IMR-90 (cell line): ENCODE data around the gene BTNL2. TPM values are rescaled to one million over a fixed set of nuclear protein-coding genes. Genes with fewer than 3 reads are reported as not detected.

Source experiments
- ATAC-seq: fragments of 200-7000 bp; cut with Tn5 transposase; 2 replicates; pipeline ENCODE4 v1.9.1; 2020; ENCODE audit warnings: low read depth, mild to moderate bottlenecking, moderate library complexity
- BruUV-seq: library from RNA; stranded (reverse); fragments of 400-500 nt; replicated peaks from 2 replicates; lab custom pipeline; 2021; lab: Mats Ljungman, UMichigan
- CTCF ChIA-PET: fragments of 300-600 bp; formaldehyde crosslinking; extraction: SDS; loops from one replicate; lab custom pipeline; 2021; ENCODE audit warnings: antibody characterized with exemption; lab: Yijun Ruan, JAX
- POLR2A ChIA-PET: fragments of 300-600 bp; sonication (Branson Sonifier 250); formaldehyde crosslinking; loops from one replicate; lab custom pipeline; 2022; ENCODE audit warnings: antibody characterized with exemption; ENCODE audit not compliant: unreplicated experiment; lab: Charles Lee
- DNase-seq: peaks from one replicate; pipeline ENCODE4 v3.0.0; 2013
- H2AFZ ChIP-seq: replicated peaks from 2 replicates; pipeline ENCODE3; 2013; ENCODE audit warnings: low read length, mild to moderate bottlenecking; ENCODE audit not compliant: poor library complexity
- H2AK5ac ChIP-seq: 2 replicates; pipeline ENCODE4 v1.6.1; 2013; ENCODE audit warnings: low read depth, low read length, inconsistent platforms
- H2AK9ac ChIP-seq: replicated peaks from 2 replicates; pipeline ENCODE3; 2013; ENCODE audit warnings: mild to moderate bottlenecking, low read depth, low read length, moderate library complexity; ENCODE audit not compliant: poor library complexity
- H2BK120ac ChIP-seq: 2 replicates; pipeline ENCODE4 v1.6.1; 2013; ENCODE audit warnings: low read depth, low read length, inconsistent platforms
- H2BK15ac ChIP-seq: 3 replicates; pipeline ENCODE4 v1.6.1; 2013; ENCODE audit warnings: low read depth, low read length, inconsistent platforms
- H2BK20ac ChIP-seq: 2 replicates; pipeline ENCODE4 v1.6.1; 2013; ENCODE audit warnings: low read depth, mild to moderate bottlenecking, inconsistent platforms, low read length, moderate library complexity
- H2BK5ac ChIP-seq: 2 replicates; pipeline ENCODE4 v1.6.1; 2013; ENCODE audit warnings: mild to moderate bottlenecking, low read depth, low read length, inconsistent platforms; ENCODE audit not compliant: poor library complexity, severe bottlenecking
- H3K14ac ChIP-seq: replicated peaks from 2 replicates; pipeline ENCODE4 v1.6.1; 2013; ENCODE audit warnings: low read depth, low read length, inconsistent platforms
- H3K18ac ChIP-seq: 2 replicates; pipeline ENCODE4 v1.6.1; 2013; ENCODE audit warnings: low read depth, low read length, control low read depth
- H3K23ac ChIP-seq: 2 replicates; pipeline ENCODE4 v1.6.1; 2013; ENCODE audit warnings: low read depth, low read length, inconsistent platforms
- H3K27ac ChIP-seq: 2 replicates; pipeline ENCODE4 v1.5.1; 2013; ENCODE audit warnings: mild to moderate bottlenecking, control low read depth, low read length; ENCODE audit not compliant: insufficient read depth
- H3K27me3 ChIP-seq: 2 replicates; pipeline ENCODE4 v1.6.1; 2013; ENCODE audit warnings: low read length; ENCODE audit not compliant: control insufficient read depth, insufficient read depth
- H3K36me3 ChIP-seq: 2 replicates; pipeline ENCODE4 v1.6.1; 2013; ENCODE audit warnings: low read length, mixed read lengths; ENCODE audit not compliant: control insufficient read depth, insufficient read depth
- H3K4ac ChIP-seq: 2 replicates; pipeline ENCODE4 v1.6.1; 2013; ENCODE audit warnings: low read depth, low read length, inconsistent platforms
- H3K4me1 ChIP-seq: 2 replicates; pipeline ENCODE4 v1.6.1; 2013; ENCODE audit warnings: low read length, mixed read lengths; ENCODE audit not compliant: control insufficient read depth, insufficient read depth
- H3K4me2 ChIP-seq: 2 replicates; pipeline ENCODE4 v1.6.1; 2013; ENCODE audit warnings: low read depth, mild to moderate bottlenecking, control low read depth, low read length, moderate library complexity
- H3K4me3 ChIP-seq: 2 replicates; pipeline ENCODE4 v1.5.1; 2013; ENCODE audit warnings: low read depth, mild to moderate bottlenecking, control low read depth, low read length, moderate library complexity; ENCODE audit not compliant: insufficient read depth
- H3K56ac ChIP-seq: 2 replicates; pipeline ENCODE4 v1.6.1; 2013; ENCODE audit warnings: low read length, inconsistent platforms; ENCODE audit not compliant: insufficient read depth; ENCODE audit errors: extremely low read depth
- H3K79me1 ChIP-seq, 2 experiments: 2 replicates each; pipeline ENCODE4 v1.6.1; 2013; ENCODE audit warnings: low read length in 2 of 2, inconsistent platforms in 1 of 2, low read depth in 1 of 2
- H3K9ac ChIP-seq: 2 replicates; pipeline ENCODE4 v1.6.1; 2013; ENCODE audit warnings: low read depth, low read length, control low read depth
- H3K9me1 ChIP-seq: 2 replicates; pipeline ENCODE4 v1.6.1; 2013; ENCODE audit warnings: low read length, inconsistent platforms; ENCODE audit not compliant: insufficient read depth
- H3K9me3 ChIP-seq: 2 replicates; pipeline ENCODE4 v1.6.1; 2013; ENCODE audit warnings: low read length; ENCODE audit not compliant: control insufficient read depth, insufficient read depth
- H4K20me1 ChIP-seq: 2 replicates; pipeline ENCODE4 v1.6.1; 2013; ENCODE audit warnings: low read length, inconsistent platforms; ENCODE audit not compliant: insufficient read depth
- H4K5ac ChIP-seq: 2 replicates; pipeline ENCODE4 v1.6.1; 2013; ENCODE audit warnings: mild to moderate bottlenecking, low read depth, low read length, control low read depth
- H4K8ac ChIP-seq, 2 experiments: 2 replicates each; pipeline ENCODE4 v1.6.1; 2013; ENCODE audit warnings: low read depth in 2 of 2, low read length in 2 of 2, control low read depth in 1 of 2, inconsistent platforms in 1 of 2
- H4K91ac ChIP-seq: 2 replicates; pipeline ENCODE4 v1.6.1; 2013; ENCODE audit warnings: low read depth, low read length, inconsistent platforms; ENCODE audit not compliant: insufficient read depth
- CTCF ChIP-seq: conservative IDR thresholded peaks from 2 replicates; pipeline ENCODE4 v1.5.1; 2012; ENCODE audit warnings: mild to moderate bottlenecking, low read depth, low read length, improper control_type of control experiment
- MXI1 ChIP-seq: IDR thresholded peaks from 2 replicates; pipeline ENCODE4 v1.6.1; 2012; ENCODE audit warnings: low read depth, mild to moderate bottlenecking, low read length, moderate library complexity, borderline replicate concordance
- RAD21 ChIP-seq: IDR thresholded peaks from 2 replicates; pipeline ENCODE4 v1.6.1; 2012; ENCODE audit warnings: low read length, improper control_type of control experiment
- SMC3 ChIP-seq: fragments of 150-350 bp; IDR thresholded peaks from 2 replicates; pipeline ENCODE4 v1.6.1; 2016; ENCODE audit warnings: low read depth, mild to moderate bottlenecking, antibody characterized with exemption, low read length, moderate library complexity
- WGBS, 2 experiments: methylation state at CpG; one replicate each; pipeline versions ENCODE4 v1.1.5 to v1.1.7; 2013; ENCODE audit warnings: missing lambda C conversion rate in 2 of 2; ENCODE audit not compliant: insufficient read length in 1 of 2; ENCODE audit errors: extremely low coverage in 2 of 2; 5-methylcytosine and 5-hydroxymethylcytosine counted together
- dilution Hi-C: fragments of 300-500 bp; cut with HindIII; formaldehyde crosslinking; loops from one replicate; pipeline ENCODE4 v1.14.3; 2018; ENCODE audit warnings: low sequenced_read_pairs; ENCODE audit not compliant: unreplicated experiment
- in situ Hi-C: fragments of 300-500 bp; cut with MboI; formaldehyde crosslinking; loops from 3 replicates; pipeline ENCODE4 v1.14.3; 2019; ENCODE audit warnings: low sequenced_read_pairs, inconsistent platforms, mixed read lengths
- intact Hi-C: fragments of 100-400 bp; cut with micrococcal nuclease; formaldehyde crosslinking; loops from 2 replicates; pipeline ENCODE4 v1.10.0; 2022
- polyA plus RNA-seq, 3 experiments: library from polyadenylated mRNA; depleted of rRNA; stranded (reverse); fragments of >200 nt; gene quantifications; 2 replicates each; pipeline ENCODE4 v1.2.3, GENCODE V29; 2012; ENCODE audit warnings: low replicate concordance in 1 of 3
- total RNA-seq: library from RNA; depleted of rRNA; stranded (reverse); fragments of >200 nt; gene quantifications from 2 replicates; pipeline ENCODE4 v1.2.3, GENCODE V29; 2012

The BTNL2 gene
- total and polyA plus RNA-seq, 2 of the 4 experiments (the other 2 are of a cell fraction) = not detected

DNA sequence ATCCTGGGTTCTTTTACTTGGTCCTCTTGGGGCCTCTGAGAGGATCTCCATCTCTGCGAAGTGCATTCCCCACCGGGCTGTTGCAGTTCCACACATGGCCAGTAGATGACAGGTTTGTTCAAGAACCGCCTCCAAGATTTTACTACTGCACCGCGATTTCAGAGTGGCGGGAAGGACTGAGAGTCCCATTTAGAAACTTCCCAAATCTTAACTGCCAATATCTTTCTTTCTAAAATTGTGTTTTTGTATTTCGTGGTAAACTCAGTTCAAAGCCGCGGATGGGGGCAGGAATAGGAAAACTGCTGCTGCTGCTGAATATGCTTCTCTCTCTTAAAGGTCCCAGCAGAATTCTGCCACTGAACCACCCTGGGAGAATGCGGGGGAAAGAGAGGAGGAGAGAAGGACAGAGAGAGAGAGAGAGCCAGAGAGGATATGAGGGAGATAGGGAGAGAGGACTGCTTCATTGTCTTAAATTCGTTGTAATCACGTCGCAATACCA lies 8.6 kb upstream of the BTNL2 start:
- H2AK9ac ChIP-seq = no peak overlapping the region
- no peak overlapping the region for H2AK5ac ChIP-seq
- H3K14ac ChIP-seq = no peak overlapping the region
- H3K56ac ChIP-seq = no peak overlapping the region
- peak overlapping the region; percentile 77 for H2AFZ ChIP-seq
- H2BK15ac ChIP-seq = no peak overlapping the region
- in situ Hi-C loops (loop anchor here (5.0 to 10.0 kb wide), 2 partner anchors 279 to 382 kb away; no protein-coding TSS in a partner anchor), dilution Hi-C loops (no loop called here), intact Hi-C loops (loop anchor here (1.0 kb wide), 1 partner anchor 453 kb away; no protein-coding TSS in a partner anchor)
- H4K91ac ChIP-seq = no peak overlapping the region
- H3K4me1 ChIP-seq = no peaks in the 10 kb centered on the region
- H3K18ac ChIP-seq = no peak overlapping the region
- no TSS peak for BruUV-seq
- H3K4me3 ChIP-seq = no peak overlapping the region
- WGBS, 2 experiments = 0% methylated on average over 1 of the region's 13 CpGs; no CpG with 5 or more reads in 1 of the 2 experiments
- no peaks in the 10 kb centered on the region for H3K79me1 ChIP-seq
- peaks cover 21% of the 10 kb centered on the region for H3K27me3 ChIP-seq
- no peak overlapping the region for H4K8ac ChIP-seq
- ATAC-seq (peak; percentile 95), DNase-seq (peak; percentile 58)
- H2BK120ac ChIP-seq = no peak overlapping the region
- H4K20me1 ChIP-seq = no peaks in the 10 kb centered on the region
- no peak overlapping the region for H2BK5ac ChIP-seq
- H3K36me3 ChIP-seq = no peaks in the 10 kb centered on the region
- H2BK20ac ChIP-seq = no peak overlapping the region
- TF ChIP-seq CTCF (peak; percentile 90), MXI1 (no peak), SMC3 (peak; percentile 68), RAD21 (peak; percentile 70)
- peak overlapping the region; percentile 67 for H3K4me2 ChIP-seq
- H3K27ac ChIP-seq = no peak overlapping the region
- H3K23ac ChIP-seq = no peak overlapping the region
- no peak overlapping the region for H3K9ac ChIP-seq
- no peak overlapping the region for H4K5ac ChIP-seq
- no peak overlapping the region for H3K4ac ChIP-seq
- POLR2A ChIA-PET = no interaction called here
- no peaks in the 10 kb centered on the region for H3K9me3 ChIP-seq
- no peaks in the 10 kb centered on the region for H3K9me1 ChIP-seq
- CTCF ChIA-PET = interaction anchor here (1.1 to 2.0 kb wide), 3 partner anchors 9 to 453 kb away, joined by 3 to 6 read pairs (median 4); no protein-coding TSS in a partner anchor
